T-helper 1 cell treated with Interleukin-12 subunit alpha and Interleukin-12 subunit beta and Interleukin-4 antibody, amounts not matched to agents 30 ng/mL and 1 ng/mL, for 36 hours (primary cell): ENCODE measurements around the gene NUP205. TPM values are rescaled to one million over a fixed set of nuclear protein-coding genes. Genes with fewer than 3 reads are reported as not detected.
"Not testable (repeated sequence)": the region's sequence is repeated elsewhere in the genome, so short reads cannot be mapped to it uniquely, and the experiment has no call there.

ENCODE experiments used
- intact Hi-C: fragments of 100-400 bp; cut with micrococcal nuclease; formaldehyde crosslinking; loops from one replicate; pipeline ENCODE4 v1.15.1; 2024
- total RNA-seq: library from RNA; stranded (reverse); gene quantifications from 2 replicates; pipeline ENCODE4 v1.2.3, GENCODE V29; 2022

The NUP205 gene
- total RNA-seq, 1 donor from 2014 or later = 83.5 TPM

- intact Hi-C loops = no loop called here
These were observed 132.8 kb downstream of the NUP205 start for GRCh38 chr7:135690566-135690965.

- intact Hi-C loops = no loop called here
These were observed 134.3 kb downstream of the NUP205 start for GRCh38 chr7:135692055-135692454.

DNA sequence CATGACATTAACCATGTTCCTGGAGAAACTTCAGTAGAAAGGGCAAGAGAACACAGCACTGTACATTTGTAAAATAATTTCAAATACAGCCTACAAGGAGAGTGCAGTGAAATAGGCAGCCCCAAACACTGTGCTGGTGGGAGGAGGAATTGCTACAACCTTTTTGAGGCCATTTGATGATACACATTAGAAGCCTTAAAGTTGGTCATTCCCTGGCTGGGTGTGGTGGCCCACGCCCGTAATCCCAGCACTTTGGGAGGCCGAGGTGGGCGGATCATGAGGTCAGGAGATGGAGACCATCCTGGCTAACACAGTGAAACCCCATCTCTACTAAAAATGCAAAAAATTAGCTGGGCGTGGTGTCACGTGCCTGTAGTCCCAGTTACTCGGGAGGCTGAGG, 134.9 kb downstream of the NUP205 start:
- intact Hi-C loops = not testable (repeated sequence)

DNA sequence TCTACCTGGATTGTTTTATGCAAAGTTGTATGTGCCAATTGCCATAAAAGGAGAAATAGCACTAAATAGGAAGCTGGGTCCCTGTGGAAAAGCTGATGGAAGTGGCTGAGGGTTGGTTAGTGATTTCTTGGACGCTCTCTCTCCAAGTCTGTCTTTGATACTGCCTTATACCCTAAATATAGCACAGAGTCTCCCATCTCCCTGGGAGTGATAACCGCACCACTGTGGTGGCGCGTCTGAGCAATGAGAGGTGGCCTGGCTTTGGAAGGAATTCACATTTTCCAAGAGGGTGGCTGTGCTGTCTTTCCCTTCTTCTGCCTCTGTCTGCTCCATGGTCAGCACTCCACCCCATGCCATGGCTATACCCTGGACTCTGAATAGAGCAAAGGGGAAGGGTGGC, 135.8 kb downstream of the NUP205 start:
- intact Hi-C loops = no loop called here

DNA sequence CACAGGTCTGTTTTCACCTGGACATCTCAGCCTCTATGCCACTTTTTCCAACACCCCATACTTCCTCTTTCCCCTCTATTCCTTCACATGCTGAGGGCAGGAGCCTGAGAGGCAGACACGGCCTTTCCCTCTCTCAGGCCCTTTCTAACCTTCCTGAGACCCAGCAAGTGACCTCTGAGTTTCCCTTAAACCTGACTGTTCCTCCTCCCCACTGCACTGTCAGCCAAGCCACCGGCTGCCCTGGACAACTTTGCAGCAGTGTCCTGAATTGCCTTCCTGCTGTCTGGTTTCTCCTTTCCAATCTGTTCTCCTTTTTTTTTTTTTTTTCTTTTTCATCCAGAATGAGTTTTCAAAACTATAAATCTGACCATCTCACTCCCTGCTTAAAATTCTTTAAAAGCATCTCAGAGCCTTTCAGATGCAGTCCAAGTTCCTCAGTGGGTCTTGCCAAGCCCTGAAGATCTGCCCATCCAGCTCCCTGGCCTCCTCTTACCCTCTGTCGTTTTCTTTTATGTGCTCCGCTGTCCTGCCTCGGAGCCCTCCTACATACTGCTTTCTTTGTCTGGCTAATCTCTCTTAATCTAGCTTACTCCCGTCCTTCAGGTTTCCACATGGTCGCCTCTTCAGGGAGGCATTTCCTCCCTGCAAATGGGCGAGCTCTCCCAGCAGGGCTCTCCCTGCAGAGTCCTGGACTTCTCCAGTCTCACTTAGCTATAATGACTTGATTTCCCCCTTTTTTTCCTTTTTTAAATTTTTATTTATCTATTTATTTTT, 139.7 kb downstream of the NUP205 start:
- intact Hi-C loops = no loop called here

Other genes with a start within 250 kb of the NUP205 start
- gene CNOT4, start 47.8 kb upstream of the NUP205 start, total RNA-seq = 26.0 and 27.3 TPM in 2 replicates
- gene STMP1, start 104.6 kb downstream of the NUP205 start, total RNA-seq = 23.9 and 24.1 TPM in 2 replicates
- gene SLC13A4, start 170.3 kb downstream of the NUP205 start, total RNA-seq = not detected in 2 replicates
- gene FAM180A, start 190.9 kb downstream of the NUP205 start, total RNA-seq = not detected in 2 replicates